GM12875 (cell line): ENCODE measurements around the gene ACP5.

ENCODE experiments used
- H3K4me3 ChIP-seq: one replicate; pipeline ENCODE4 v1.5.1; 2011; ENCODE audit warnings: low read depth, low read length, control low read depth
- CTCF ChIP-seq: IDR thresholded peaks from 2 replicates; pipeline ENCODE4 v1.5.1; 2011; ENCODE audit warnings: low read depth, mild to moderate bottlenecking, control low read depth, inconsistent platforms, low read length, moderate library complexity, borderline replicate concordance; ENCODE audit not compliant: insufficient read depth

The ACP5 gene

GRCh38 chr19:11539495-11540365 is 37.7 kb downstream of the ACP5 start:
- H3K4me3 ChIP-seq = no peak overlapping the region
- TF ChIP-seq CTCF = no peak

GRCh38 chr19:11538232-11539036 is 39.0 kb downstream of the ACP5 start, which contains the start of gene CNN1:
Gene CNN1, plus strand, starts transcription at chr19:11538851. Its CDS starts 77 bp downstream, at chr19:11538928.
- no peak within 1 kb of the TSS for H3K4me3 ChIP-seq
- TF ChIP-seq CTCF = no peak

- peak overlapping the region; percentile 36 for H3K4me3 ChIP-seq
- peak; percentile 96 for TF ChIP-seq CTCF
Observed at GRCh38 chr19:11535792-11536595, 41.5 kb downstream of the ACP5 start.

- no peak for TF ChIP-seq CTCF
- H3K4me3 ChIP-seq = no peak overlapping the region
Observed at GRCh38 chr19:11534948-11535347, 42.5 kb downstream of the ACP5 start.

- H3K4me3 ChIP-seq = no peak overlapping the region
- TF ChIP-seq CTCF = no peak
Observed at GRCh38 chr19:11534538-11534937, 42.9 kb downstream of the ACP5 start.

GRCh38 chr19:11530432-11530831 is 47.0 kb downstream of the ACP5 start:
- no peak for TF ChIP-seq CTCF
- no peak overlapping the region for H3K4me3 ChIP-seq
